H1 (cell line): ENCODE measurements around the gene CFAP65. TPM values are rescaled to one million over a fixed set of nuclear protein-coding genes. Genes with fewer than 3 reads are reported as not detected.
A peak's percentile ranks its signal among the peaks of the same experiment; 100 is the strongest.

Source experiments
- CTCF ChIA-PET: fragments of 300-600 bp; sonication (Branson Sonifier 250); formaldehyde crosslinking; loops from one replicate; lab custom pipeline; 2021; ENCODE audit not compliant: partially characterized antibody; lab: Charles Lee
- POLR2A ChIA-PET: fragments of 300-600 bp; sonication (Branson Sonifier 250); formaldehyde crosslinking; loops from one replicate; lab custom pipeline; 2021; ENCODE audit warnings: inconsistent platforms; ENCODE audit not compliant: partially characterized antibody; lab: Charles Lee
- DNase-seq, 2 experiments: peaks; one replicate each; pipeline versions ENCODE4 v3.0.0 to v3.0.0-alpha.2; 2010 to 2022; ENCODE audit warnings: low spot score in 2 of 2, low read depth in 1 of 2, mixed read lengths in 1 of 2
- FAIRE-seq: peaks from 2 replicates; lab custom pipeline; 2011; peaks lifted over from hg19 to GRCh38; lab: Jason Lieb, UNC
- H2AFZ ChIP-seq: 2 replicates; pipeline ENCODE4 v1.8.1; 2012; ENCODE audit warnings: low read length, inconsistent platforms
- H2AK5ac ChIP-seq: 2 replicates; pipeline ENCODE4 v1.6.1; 2013; ENCODE audit warnings: low read depth, low read length
- H2BK120ac ChIP-seq: replicated peaks from 2 replicates; pipeline ENCODE3; 2013; ENCODE audit warnings: low read depth, low read length, inconsistent platforms
- H2BK12ac ChIP-seq: 2 replicates; pipeline ENCODE4 v1.6.1; 2013; ENCODE audit warnings: low read depth, low read length
- H2BK15ac ChIP-seq: 2 replicates; pipeline ENCODE4 v1.6.1; 2013; ENCODE audit warnings: low read length
- H2BK20ac ChIP-seq: 2 replicates; pipeline ENCODE4 v1.6.1; 2013; ENCODE audit warnings: low read length
- H2BK5ac ChIP-seq: 2 replicates; pipeline ENCODE4 v1.6.1; 2013; ENCODE audit warnings: low read depth, low read length
- H3K14ac ChIP-seq: 2 replicates; pipeline ENCODE4 v1.6.1; 2013; ENCODE audit warnings: inconsistent platforms; ENCODE audit not compliant: insufficient read length
- H3K18ac ChIP-seq: 2 replicates; pipeline ENCODE4 v1.6.1; 2013; ENCODE audit warnings: low read length; ENCODE audit errors: extremely low read depth
- H3K23ac ChIP-seq: 2 replicates; pipeline ENCODE4 v1.6.1; 2013; ENCODE audit warnings: inconsistent platforms; ENCODE audit not compliant: insufficient read length
- H3K23me2 ChIP-seq: 2 replicates; pipeline ENCODE4 v1.6.1; 2013; ENCODE audit warnings: low read depth, low read length
- H3K27ac ChIP-seq: 2 replicates; pipeline ENCODE4 v1.6.1; 2011; ENCODE audit warnings: low read depth, low read length, inconsistent platforms
- H3K27me3 ChIP-seq, 4 experiments: replicated peaks in 1 of 4; 1 replicate in 1 of 4; 2 replicates in 3 of 4; pipeline versions ENCODE4 v1.6.1 to v1.8.1; 2011 to 2013; ENCODE audit warnings: low read length in 3 of 4, mild to moderate bottlenecking in 3 of 4, inconsistent platforms in 2 of 4, mixed read lengths in 2 of 4, moderate library complexity in 1 of 4; ENCODE audit not compliant: control insufficient read depth in 3 of 4, insufficient read depth in 3 of 4; ENCODE audit errors: extremely low read depth in 1 of 4
- H3K36me3 ChIP-seq, 4 experiments: 2 replicates each; pipeline versions ENCODE4 v1.6.1 to v1.8.1; 2011 to 2013; ENCODE audit warnings: mild to moderate bottlenecking in 4 of 4, low read length in 3 of 4, moderate library complexity in 2 of 4, control low read depth in 1 of 4, inconsistent platforms in 1 of 4; ENCODE audit not compliant: insufficient read depth in 4 of 4, control insufficient read depth in 2 of 4
- H3K4ac ChIP-seq: replicated peaks from 2 replicates; pipeline ENCODE3; 2013; ENCODE audit warnings: low read length, low read depth, mixed read lengths, inconsistent platforms; ENCODE audit not compliant: insufficient read length
- H3K4me1 ChIP-seq, 4 experiments: replicated peaks in 1 of 4; 1 replicate in 1 of 4; 2 replicates in 3 of 4; pipeline versions ENCODE4 v1.6.1 to v1.8.1; 2011 to 2013; ENCODE audit warnings: low read length in 3 of 4, inconsistent platforms in 2 of 4, mixed read lengths in 1 of 4; ENCODE audit not compliant: insufficient read depth in 4 of 4, control insufficient read depth in 3 of 4
- H3K4me2 ChIP-seq, 2 experiments: 2 replicates each; pipeline versions ENCODE4 v1.6.1 to v1.8.1; 2011 to 2013; ENCODE audit warnings: low read depth in 2 of 2, low read length in 2 of 2, control low read depth in 1 of 2, inconsistent platforms in 1 of 2, mild to moderate bottlenecking in 1 of 2; ENCODE audit not compliant: insufficient read depth in 1 of 2
- H3K4me3 ChIP-seq, 4 experiments: fragments of 200-600, 300-600 bp in 1 of 4; sonication (generic), shearing (Covaris generic), sonication (Bioruptor Twin) in 1 of 4; 2 replicates each; pipeline versions ENCODE4 v1.5.1 to v1.8.1; 2011 to 2016; ENCODE audit warnings: low read length in 4 of 4, low read depth in 3 of 4, control low read depth in 2 of 4, inconsistent platforms in 2 of 4, mild to moderate bottlenecking in 2 of 4, mixed read lengths in 1 of 4, moderate library complexity in 1 of 4; ENCODE audit not compliant: insufficient read depth in 2 of 4; ENCODE audit errors: extremely low read depth in 1 of 4
- H3K56ac ChIP-seq: replicated peaks from 2 replicates; pipeline ENCODE3; 2013; ENCODE audit warnings: low read depth, mild to moderate bottlenecking, mixed read lengths, low read length, inconsistent platforms; ENCODE audit not compliant: insufficient read length
- H3K79me1 ChIP-seq: 2 replicates; pipeline ENCODE4 v1.6.1; 2013; ENCODE audit warnings: low read depth, low read length, control low read depth
- H3K79me2 ChIP-seq, 2 experiments: 2 replicates each; pipeline versions ENCODE4 v1.6.1 to v1.8.1; 2012 to 2013; ENCODE audit warnings: low read length in 2 of 2, mild to moderate bottlenecking in 2 of 2, inconsistent platforms in 1 of 2; ENCODE audit not compliant: insufficient read depth in 2 of 2, control insufficient read depth in 1 of 2
- H3K9ac ChIP-seq, 4 experiments: replicated peaks in 1 of 4; 1 replicate in 1 of 4; 2 replicates in 3 of 4; pipeline versions ENCODE4 v1.6.1 to v1.8.1; 2011 to 2013; ENCODE audit warnings: low read depth in 3 of 4, low read length in 3 of 4, control low read depth in 2 of 4, mild to moderate bottlenecking in 2 of 4, moderate library complexity in 2 of 4, inconsistent platforms in 1 of 4; ENCODE audit errors: extremely low read depth in 1 of 4
- H3K9me3 ChIP-seq, 2 experiments: 2 replicates each; pipeline versions ENCODE4 v1.6.1 to v1.8.1; 2012 to 2013; ENCODE audit warnings: mild to moderate bottlenecking in 2 of 2, moderate library complexity in 2 of 2, control low read depth in 1 of 2, inconsistent platforms in 1 of 2, low read depth in 1 of 2, low read length in 1 of 2, mixed read lengths in 1 of 2; ENCODE audit not compliant: insufficient read depth in 2 of 2
- H4K20me1 ChIP-seq, 2 experiments: replicated peaks in 1 of 2; 2 replicates each; pipeline versions ENCODE3 to v1.8.1; 2011 to 2013; ENCODE audit warnings: inconsistent platforms in 2 of 2, low read length in 2 of 2, mild to moderate bottlenecking in 1 of 2; ENCODE audit not compliant: insufficient read depth in 2 of 2, control insufficient read depth in 1 of 2
- H4K5ac ChIP-seq: 2 replicates; pipeline ENCODE4 v1.6.1; 2013; ENCODE audit warnings: low read length, low read depth, mixed read lengths, inconsistent platforms; ENCODE audit not compliant: insufficient read length
- H4K8ac ChIP-seq: 2 replicates; pipeline ENCODE4 v1.8.0; 2013; ENCODE audit warnings: mild to moderate bottlenecking, moderate library complexity, low read length, inconsistent platforms; ENCODE audit not compliant: insufficient read depth; ENCODE audit errors: extremely low read depth
- H4K91ac ChIP-seq: replicated peaks from 2 replicates; pipeline ENCODE3; 2013; ENCODE audit warnings: low read length, mixed read lengths, inconsistent platforms; ENCODE audit not compliant: insufficient read length
- ATF2 ChIP-seq: IDR thresholded peaks from 2 replicates; pipeline ENCODE4 v1.6.1; 2012; ENCODE audit warnings: low read length, inconsistent platforms
- CBX8 ChIP-seq: fragments of 300-800, 300-1000 bp; sonication (generic); IDR thresholded peaks from 2 replicates; pipeline ENCODE4 v1.7.1; 2016; ENCODE audit warnings: low read depth, low read length, borderline replicate concordance
- CEBPB ChIP-seq: IDR thresholded peaks from 2 replicates; pipeline ENCODE4 v1.6.1; 2012; ENCODE audit warnings: low read depth, low read length
- HDAC6 ChIP-seq: IDR thresholded peaks from one replicate; pipeline ENCODE4 v1.7.1; 2012; ENCODE audit warnings: low read depth, mild to moderate bottlenecking, inconsistent platforms, low read length, moderate library complexity
- JUN ChIP-seq: IDR thresholded peaks from 2 replicates; pipeline ENCODE4 v1.6.1; 2011; ENCODE audit warnings: low read depth, mild to moderate bottlenecking, improper control_type of control experiment, low read length
- POLR2A ChIP-seq, 2 experiments: IDR thresholded peaks; 1 replicate in 1 of 2; 2 replicates in 1 of 2; pipeline ENCODE4 v1.6.1; 2011; ENCODE audit warnings: low read depth in 2 of 2, low read length in 2 of 2, mild to moderate bottlenecking in 2 of 2; ENCODE audit errors: control extremely low read depth in 1 of 2
- SIN3A ChIP-seq, 2 experiments: IDR thresholded peaks in 1 of 2; conservative IDR thresholded peaks in 1 of 2; 2 replicates each; pipeline ENCODE4 v1.6.1; 2011 to 2012; ENCODE audit warnings: low read length in 2 of 2, improper control_type of control experiment in 1 of 2, low read depth in 1 of 2, mild to moderate bottlenecking in 1 of 2
- SP1 ChIP-seq: IDR thresholded peaks from 2 replicates; pipeline ENCODE4 v1.6.1; 2011; ENCODE audit warnings: low read depth, low read length
- TBP ChIP-seq: IDR thresholded peaks from 2 replicates; pipeline ENCODE4 v1.6.1; 2011; ENCODE audit warnings: low read depth, low read length, improper control_type of control experiment
- TEAD4 ChIP-seq: IDR thresholded peaks from 2 replicates; pipeline ENCODE4 v1.6.1; 2012; ENCODE audit warnings: low read depth, low read length, inconsistent platforms, mixed read lengths
- YY1 ChIP-seq: IDR thresholded peaks from 2 replicates; pipeline ENCODE4 v1.6.1; 2011; ENCODE audit warnings: low read depth, mild to moderate bottlenecking, low read length
- WGBS, 2 experiments: shearing (Covaris generic) in 1 of 2; methylation state at CpG; one replicate each; pipeline versions ENCODE4 v1.1.6 to v1.1.7; 2013 to 2015; ENCODE audit warnings: low lambda C conversion rate in 2 of 2, mixed read lengths in 2 of 2, inconsistent platforms in 1 of 2, low coverage in 1 of 2, missing lambda C conversion rate in 1 of 2; ENCODE audit not compliant: insufficient replicate concordance in 2 of 2, insufficient coverage in 1 of 2, insufficient read length in 1 of 2; ENCODE audit errors: extremely low coverage in 1 of 2, missing lambda C conversion rate in 1 of 2; 5-methylcytosine and 5-hydroxymethylcytosine counted together
- polyA plus RNA-seq, 7 experiments: library from polyadenylated mRNA; depleted of rRNA in 3 of 7; stranded (reverse) in 5 of 7; unstranded in 2 of 7; fragments of >200 nt in 5 of 7; fragments of 200-250 nt in 2 of 7; gene quantifications; 1 replicate in 5 of 7; 2 replicates in 1 of 7; 4 replicates in 1 of 7; pipeline versions ENCODE4 v1.2.1 to v1.2.3, GENCODE V29; 2011 to 2013; ENCODE audit warnings: missing spikeins in 2 of 7, mixed read lengths in 2 of 7
- total RNA-seq: library from RNA; stranded (reverse); fragmentation: NEBNext Ultra II Directional; extraction: Animal tissue kit (Norgen Biotek cat#: 25700); gene quantifications from 2 replicates; pipeline ENCODE4 v1.2.1, GENCODE V29; 2021
- TF ChIP-seq, protein P1 (sequence below): IDR thresholded peaks from 2 replicates; pipeline ENCODE4 v1.6.1; 2012; ENCODE audit warnings: inconsistent platforms

The CFAP65 gene
- total and polyA plus RNA-seq, 2 of the 8 experiments (the other 6 are each of a cell fraction or from before 2014, with no cell fraction given), result 0.19 to 0.45 TPM

DNA sequence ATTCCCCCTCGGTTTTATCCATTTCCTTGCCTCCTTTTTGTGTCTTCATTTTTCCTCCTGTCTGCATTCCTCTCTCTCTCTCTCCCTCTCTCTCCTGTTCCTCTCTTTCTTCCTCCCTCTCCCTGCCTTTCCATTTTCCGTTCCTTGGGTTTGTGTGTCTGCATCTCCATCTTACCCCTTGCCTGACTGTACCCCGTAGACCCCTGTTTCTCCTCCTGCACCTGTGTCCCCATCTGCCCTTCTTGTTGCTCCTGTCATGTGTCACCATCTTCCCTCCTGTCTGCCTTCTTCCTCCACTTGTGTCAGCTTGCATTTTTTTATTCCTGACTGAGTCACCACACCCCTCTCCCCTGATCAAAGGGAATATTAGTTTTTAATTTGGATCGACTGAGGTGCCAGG is 80.1 kb downstream of the CFAP65 start:
- peak overlapping the region; percentile 84 to 95 for H3K4me2 ChIP-seq
- peaks cover 12% of the 10 kb centered on the region for H3K23me2 ChIP-seq
- DNase-seq, result no peak
- peaks cover 0 to 2% of the 10 kb centered on the region in 2 experiments; a peak in 1 of 4 replicates for H3K9me3 ChIP-seq
- H3K4me3 ChIP-seq, result peak overlapping the region in 1 of 4 experiments; percentile 68; a peak in 3 of 8 replicates
- H2AK5ac ChIP-seq, result peak overlapping the region; percentile 70; the same call in 1 of the 2 replicates
- H2AFZ ChIP-seq, result no peak overlapping the region
- 0 out of 2 replicates have a peak overlapping the region, but pooled peaks have one; percentile 48 for H2BK20ac ChIP-seq
- H4K20me1 ChIP-seq, result peaks cover 2 to 12% of the 10 kb centered on the region in 2 experiments
- no peak overlapping the region for H3K23ac ChIP-seq
- no peaks in the 10 kb centered on the region for H3K79me1 ChIP-seq
- no peak overlapping the region for H3K56ac ChIP-seq
- H3K4me1 ChIP-seq, result peaks cover 15 to 33% (median 20%) of the 10 kb centered on the region in 4 experiments
- no peak overlapping the region for H2BK120ac ChIP-seq
- ChIA-PET CTCF (interaction anchor here (0.7 to 6.8 kb wide), 7 partner anchors 9 to 107 kb away, joined by 3 to 50 read pairs (median 4); no protein-coding TSS in a partner anchor), POLR2A (no interaction called here)
- H3K14ac ChIP-seq, result no peak overlapping the region
- no peak overlapping the region for H3K4ac ChIP-seq
- no peak overlapping the region for H2BK12ac ChIP-seq
- H3K9ac ChIP-seq, result no peak overlapping the region; a peak in 1 of 7 replicates
- no peak overlapping the region for H2BK5ac ChIP-seq
- WGBS, 2 experiments, result 14% methylated on average over 3 of the region's 4 CpGs; no CpG with 5 or more reads in 1 of the 2 experiments
- no peak overlapping the region for H4K8ac ChIP-seq
- H3K27me3 ChIP-seq, result peaks cover 31 to 58% (median 52%) of the 10 kb centered on the region in 4 experiments
- H2BK15ac ChIP-seq, result no peak overlapping the region
- no peaks in the 10 kb centered on the region for H3K79me2 ChIP-seq
- no peak overlapping the region for H3K27ac ChIP-seq
- no peak overlapping the region for H3K18ac ChIP-seq
- H4K5ac ChIP-seq, result no peak overlapping the region
- no peak for FAIRE-seq
- no peak overlapping the region for H4K91ac ChIP-seq
- peaks cover 0 to 15% (median 0%) of the 10 kb centered on the region in 4 experiments; a peak in 1 of 8 replicates for H3K36me3 ChIP-seq
- TF ChIP-seq YY1 (no peak), CEBPB (no peak), SIN3A (conservative IDR thresholded peaks at IDR 0.05 in 1 of 2, IDR thresholded peaks at IDR 0.05 in 1 of 2; ENCODE audit: low read depth in 1 of 2, low read length in 2 of 2) (no peak), SP1 (no peak), TBP (no peak), JUN (no peak), TEAD4 (no peak), CBX8 (no peak), POLR2A (IDR thresholded peaks at IDR 0.05; ENCODE audit: control extremely low read depth in 1 of 2, low read depth in 2 of 2, low read length in 2 of 2) (no peak), HDAC6 (no peak), ATF2 (no peak)
- TF ChIP-seq, protein P1, sequence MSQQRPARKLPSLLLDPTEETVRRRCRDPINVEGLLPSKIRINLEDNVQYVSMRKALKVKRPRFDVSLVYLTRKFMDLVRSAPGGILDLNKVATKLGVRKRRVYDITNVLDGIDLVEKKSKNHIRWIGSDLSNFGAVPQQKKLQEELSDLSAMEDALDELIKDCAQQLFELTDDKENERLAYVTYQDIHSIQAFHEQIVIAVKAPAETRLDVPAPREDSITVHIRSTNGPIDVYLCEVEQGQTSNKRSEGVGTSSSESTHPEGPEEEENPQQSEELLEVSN, result no peak
